Body of pancreas (tissue), 4 donors: ENCODE measurements around the gene PCYT2.
A peak's percentile ranks its signal among the peaks of the same experiment; 100 is the strongest.

Source experiments
- POLR2A ChIP-seq, 3 donors: fragments of 450-650 bp; IDR thresholded peaks; one replicate each; pipeline ENCODE4 v1.6.1; 2016; ENCODE audit warnings: antibody characterized with exemption in 3 of 3, mild to moderate bottlenecking in 2 of 3
- TF ChIP-seq, protein P1 (sequence below), 7 experiments: fragments of 450-650 bp in 4 of 7; fragments of 200-600 bp in 3 of 7; sonication (generic) in 3 of 7; IDR thresholded peaks; one replicate each; pipeline ENCODE4 v1.5.1; 2016 to 2019; ENCODE audit warnings: antibody characterized with exemption in 7 of 7

DNA sequence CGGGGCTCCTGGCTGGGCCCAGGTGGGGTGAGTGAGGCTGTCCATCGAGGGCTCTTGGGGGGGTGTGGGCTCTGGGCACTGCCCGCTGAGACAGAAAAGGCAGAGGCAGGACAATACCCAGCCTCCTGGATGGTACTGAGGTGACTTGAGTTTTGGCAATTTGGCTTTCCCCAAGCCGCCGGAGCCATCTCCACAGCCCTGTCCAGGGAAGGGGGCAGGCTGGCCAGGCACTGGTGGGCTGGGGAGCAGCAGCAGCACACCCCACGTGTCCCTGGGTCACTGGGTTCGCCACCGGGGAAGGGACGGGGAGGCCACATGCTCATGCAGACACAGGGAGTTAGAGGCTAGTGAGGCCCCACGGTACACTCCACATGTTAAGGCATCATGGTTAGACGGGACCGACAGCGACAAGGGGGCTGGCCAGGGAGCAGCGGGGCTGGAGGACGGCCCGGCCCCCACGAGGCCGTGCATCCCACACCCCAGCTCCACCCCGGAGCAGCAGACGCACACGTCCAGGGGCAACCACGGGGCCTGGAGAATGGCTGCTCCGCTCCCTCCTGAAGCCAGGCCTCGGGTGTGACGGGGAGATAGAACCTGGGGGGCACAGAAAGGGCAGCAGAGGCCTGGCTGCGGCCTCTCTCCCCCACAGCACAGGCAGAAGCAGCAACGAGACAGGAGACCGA lies 43.1 kb downstream of the PCYT2 start:
- TF ChIP-seq, protein P1, sequence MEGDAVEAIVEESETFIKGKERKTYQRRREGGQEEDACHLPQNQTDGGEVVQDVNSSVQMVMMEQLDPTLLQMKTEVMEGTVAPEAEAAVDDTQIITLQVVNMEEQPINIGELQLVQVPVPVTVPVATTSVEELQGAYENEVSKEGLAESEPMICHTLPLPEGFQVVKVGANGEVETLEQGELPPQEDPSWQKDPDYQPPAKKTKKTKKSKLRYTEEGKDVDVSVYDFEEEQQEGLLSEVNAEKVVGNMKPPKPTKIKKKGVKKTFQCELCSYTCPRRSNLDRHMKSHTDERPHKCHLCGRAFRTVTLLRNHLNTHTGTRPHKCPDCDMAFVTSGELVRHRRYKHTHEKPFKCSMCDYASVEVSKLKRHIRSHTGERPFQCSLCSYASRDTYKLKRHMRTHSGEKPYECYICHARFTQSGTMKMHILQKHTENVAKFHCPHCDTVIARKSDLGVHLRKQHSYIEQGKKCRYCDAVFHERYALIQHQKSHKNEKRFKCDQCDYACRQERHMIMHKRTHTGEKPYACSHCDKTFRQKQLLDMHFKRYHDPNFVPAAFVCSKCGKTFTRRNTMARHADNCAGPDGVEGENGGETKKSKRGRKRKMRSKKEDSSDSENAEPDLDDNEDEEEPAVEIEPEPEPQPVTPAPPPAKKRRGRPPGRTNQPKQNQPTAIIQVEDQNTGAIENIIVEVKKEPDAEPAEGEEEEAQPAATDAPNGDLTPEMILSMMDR (IDR thresholded peaks at IDR 0.05), result no peak
- peak in 1 of 3 donors; percentile 44 for TF ChIP-seq POLR2A (IDR thresholded peaks at IDR 0.05)
